Stimulated activated CD8-positive, alpha-beta memory T cell treated with anti-CD3 and anti-CD28 coated beads, Interleukin-15, amount 100 ng/mL, for 24 hours (primary cell): Measurements from ENCODE around the gene CLASP1.
"Not testable (repeated sequence)": the region's sequence is repeated elsewhere in the genome, so short reads cannot be mapped to it uniquely, and the experiment has no call there.

Experiments
- DNase-seq: peaks from one replicate; pipeline ENCODE4 v3.0.0-alpha.2; 2020; ENCODE audit warnings: low read depth

CLASP1 gene

DNA sequence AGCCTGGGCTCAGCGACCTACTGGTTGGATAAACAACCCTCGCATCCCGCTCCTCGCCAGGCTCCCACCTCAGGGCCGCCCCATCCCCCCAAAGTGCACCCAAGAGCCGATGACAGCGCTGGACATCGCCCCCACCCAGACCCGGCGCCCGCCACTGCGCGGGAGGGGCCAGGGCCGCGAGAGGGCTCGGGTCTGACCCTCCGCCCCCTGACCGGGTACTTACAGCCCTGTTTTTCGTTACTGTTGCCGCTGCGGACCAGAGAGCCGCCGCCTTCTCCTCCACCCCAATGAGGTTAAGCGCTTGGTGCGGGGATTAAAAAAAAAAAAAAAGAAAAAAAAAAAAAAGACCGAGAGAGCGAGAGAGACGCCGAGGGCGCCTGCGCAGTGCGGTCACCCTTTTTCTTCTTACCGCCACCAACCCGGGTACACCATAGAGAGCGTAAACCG lies at the start of gene CLASP1:
TSS of gene CLASP1 (minus strand) at position 314 of the 447 bp plus-strand sequence. CDS start 43,567 bp downstream, outside the sequence.
- DNase-seq, result no peak

DNA sequence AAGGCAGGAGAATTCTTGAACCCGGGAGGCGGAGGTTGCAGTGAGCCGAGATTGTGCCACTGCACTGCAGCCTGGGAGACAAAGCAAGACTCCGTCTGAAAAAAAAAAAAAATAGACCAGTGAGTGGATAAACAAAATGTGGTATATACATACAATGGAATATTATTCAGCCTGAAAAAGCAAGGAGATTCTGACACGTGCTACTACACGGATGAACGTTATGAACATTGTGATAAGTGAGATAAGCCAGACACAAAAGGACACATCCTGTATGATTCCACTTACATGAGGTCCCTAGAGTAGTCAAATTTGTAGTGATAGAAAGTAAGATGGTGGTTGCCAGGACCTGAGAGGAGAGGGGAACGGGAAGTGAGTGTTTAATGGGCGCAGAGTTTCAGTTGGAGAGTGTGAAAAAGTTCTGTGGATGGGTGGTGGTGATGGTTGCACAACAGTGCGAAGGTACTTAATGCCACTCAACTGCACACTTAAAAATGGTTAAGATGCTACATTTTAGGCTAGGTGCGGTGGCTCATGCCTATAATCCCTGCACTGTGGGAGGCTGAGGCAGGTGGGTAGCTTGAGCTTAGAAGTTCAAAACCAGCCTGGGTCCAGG lies 49.2 kb upstream of the CLASP1 start:
- DNase-seq, result no peak

DNA sequence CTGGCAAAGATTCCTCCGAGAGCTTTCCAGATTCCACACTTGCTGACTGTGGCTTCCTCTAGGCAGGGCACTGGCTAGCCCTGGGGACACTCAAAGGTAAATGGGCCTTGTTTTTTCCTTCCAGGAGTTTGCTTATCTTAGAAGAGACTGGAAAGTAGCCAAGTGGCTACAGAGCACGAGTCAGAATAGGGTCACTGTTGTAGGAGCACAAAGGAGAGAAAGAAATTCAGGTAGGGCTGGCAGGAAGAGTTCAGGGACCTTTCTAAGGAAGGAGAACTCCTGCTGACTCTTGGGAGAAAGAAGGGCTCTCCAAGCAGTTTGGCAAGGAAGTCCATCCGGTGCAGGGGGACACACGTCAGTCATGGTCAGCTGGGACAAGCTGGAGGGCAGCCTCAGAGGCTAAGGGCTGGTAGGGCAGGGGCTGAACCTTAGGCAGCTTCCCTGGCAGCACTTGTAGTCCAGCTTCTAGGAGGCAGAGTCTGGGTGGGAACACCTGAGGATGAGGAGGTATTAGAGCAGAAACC lies 47.9 kb upstream of the CLASP1 start:
- DNase-seq, result no peak

DNA sequence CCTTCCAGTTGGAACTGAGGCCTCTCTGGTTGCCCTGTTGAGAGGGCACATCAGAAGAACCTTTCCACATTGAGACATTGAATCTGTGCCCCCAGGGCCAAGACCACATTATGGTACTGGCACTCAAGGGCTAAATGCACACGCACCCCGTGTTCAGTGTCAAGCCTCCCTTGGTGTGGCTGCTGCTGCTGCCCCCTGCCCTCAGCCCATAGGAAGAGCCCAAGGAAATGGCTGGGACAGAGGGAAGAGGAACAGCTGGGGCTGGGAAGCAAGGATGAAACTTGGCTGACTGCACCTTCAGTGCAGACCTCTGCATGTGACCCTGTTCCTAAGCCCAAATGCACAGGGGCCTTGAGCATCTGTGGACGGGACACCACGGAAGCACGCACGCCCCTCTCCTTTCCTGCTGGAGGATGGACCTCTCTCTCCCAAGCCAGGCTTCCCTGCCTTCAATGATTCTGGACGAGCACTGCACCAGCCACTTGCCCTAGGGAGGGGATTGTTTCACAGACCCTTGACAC lies 47.2 kb upstream of the CLASP1 start:
- DNase-seq, result no peak

DNA sequence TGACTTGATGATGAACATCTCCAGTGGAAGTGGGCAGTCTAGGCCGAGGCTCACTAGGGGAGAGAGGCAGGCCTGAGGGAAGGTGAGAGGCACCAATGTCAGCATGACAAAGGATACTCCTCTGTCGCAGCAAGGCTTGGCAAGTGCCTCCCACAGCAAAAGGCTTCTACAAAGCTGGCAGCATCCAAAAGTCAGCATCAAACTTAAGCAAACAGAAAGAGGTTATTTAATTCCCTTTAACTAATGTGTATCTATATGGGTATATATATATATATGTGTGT lies 45.8 kb upstream of the CLASP1 start:
- no peak for DNase-seq

DNA sequence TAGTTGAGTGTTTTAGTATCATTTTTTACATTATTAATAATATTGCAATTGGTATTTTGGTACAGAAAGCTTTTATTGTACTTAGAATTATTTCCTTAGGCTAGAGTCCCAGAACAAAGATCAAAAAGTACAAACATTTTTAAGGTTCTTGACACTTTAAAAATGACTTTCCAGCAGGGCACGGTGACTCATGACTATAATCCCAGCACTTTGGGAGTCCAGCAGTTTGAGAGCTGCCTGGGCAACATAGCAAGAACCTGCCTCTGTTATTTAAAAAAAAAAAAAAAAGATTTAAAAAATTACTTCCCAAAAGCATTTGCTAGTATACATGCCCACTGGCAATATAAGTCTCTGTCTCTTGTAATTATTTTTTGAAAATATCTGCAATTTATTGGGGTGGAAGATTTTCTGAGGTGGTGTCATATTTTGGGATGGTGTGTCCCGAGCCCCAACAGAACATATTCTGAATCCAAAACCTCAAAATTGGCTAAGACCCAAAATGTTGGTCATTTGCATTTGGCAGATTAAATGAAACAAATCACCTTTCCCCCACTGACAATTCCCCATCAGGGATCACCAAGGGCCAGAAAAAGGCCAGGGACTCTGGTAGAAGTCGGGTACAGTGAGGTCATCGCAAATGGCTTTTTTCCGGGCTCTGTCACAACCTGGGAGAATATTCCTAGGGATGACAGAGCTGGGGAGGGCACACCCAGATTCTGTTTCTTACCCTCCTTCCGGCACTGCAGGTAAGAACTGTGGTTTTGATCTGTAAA lies 45.3 kb upstream of the CLASP1 start:
- DNase-seq, result no peak

DNA sequence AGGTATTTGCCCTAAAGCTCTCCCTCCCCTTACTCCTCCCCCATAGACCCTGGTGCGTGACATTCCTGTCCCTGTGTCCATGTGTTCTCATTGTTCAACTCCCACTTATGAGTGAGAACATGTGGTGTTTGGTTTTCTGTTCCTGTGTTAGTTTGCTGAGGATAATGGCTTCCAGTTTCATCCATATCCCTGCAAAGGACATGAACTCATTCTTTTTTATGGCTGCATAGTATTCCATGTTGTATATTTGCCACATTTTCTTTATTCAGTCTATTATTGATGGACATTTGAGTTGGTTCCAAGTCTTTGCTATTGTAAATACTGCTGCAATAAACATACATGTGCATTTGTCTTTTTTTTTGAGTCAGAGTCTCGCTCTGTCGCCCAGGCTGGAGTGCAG lies 41.3 kb upstream of the CLASP1 start:
- DNase-seq, result not testable (repeated sequence)

DNA sequence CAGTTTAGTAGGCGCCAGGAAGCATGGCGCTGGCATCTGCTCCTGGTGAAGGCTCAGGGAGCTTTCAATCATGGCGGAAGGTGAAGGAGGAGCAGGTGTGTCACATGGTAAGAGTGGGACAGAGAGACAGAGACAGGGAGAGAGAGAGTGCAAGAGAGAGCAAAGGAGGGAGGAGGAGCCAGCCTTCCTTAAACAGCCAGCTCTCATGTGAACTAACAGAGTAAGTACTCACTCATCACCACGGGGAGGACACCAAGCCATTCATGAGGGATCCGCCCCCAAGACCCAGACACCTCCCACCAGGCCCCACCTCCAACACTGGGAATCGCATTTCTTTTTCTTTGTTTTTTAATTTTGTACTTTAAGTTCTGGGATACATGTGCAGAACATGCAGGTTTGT lies 40.8 kb upstream of the CLASP1 start:
- DNase-seq, result no peak

DNA sequence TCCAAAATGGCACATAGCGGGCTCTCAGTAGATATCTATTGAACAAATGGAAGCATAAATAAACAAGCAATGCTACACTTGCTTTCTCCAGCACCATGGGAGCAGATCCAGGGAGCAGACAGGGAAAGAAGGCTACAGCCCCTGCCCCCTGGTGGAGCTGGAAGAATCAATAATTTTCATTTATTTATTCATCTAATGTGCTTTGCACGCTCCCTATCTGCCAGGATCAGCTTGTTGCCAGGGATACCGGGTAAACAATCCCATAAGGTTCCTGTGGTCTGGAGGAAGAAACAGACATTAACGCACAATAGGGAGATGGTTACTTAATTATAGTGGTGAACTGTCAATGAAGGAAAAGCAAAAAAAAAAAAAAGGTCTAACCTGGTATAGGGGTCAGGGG lies 40.1 kb upstream of the CLASP1 start:
- no peak for DNase-seq

DNA sequence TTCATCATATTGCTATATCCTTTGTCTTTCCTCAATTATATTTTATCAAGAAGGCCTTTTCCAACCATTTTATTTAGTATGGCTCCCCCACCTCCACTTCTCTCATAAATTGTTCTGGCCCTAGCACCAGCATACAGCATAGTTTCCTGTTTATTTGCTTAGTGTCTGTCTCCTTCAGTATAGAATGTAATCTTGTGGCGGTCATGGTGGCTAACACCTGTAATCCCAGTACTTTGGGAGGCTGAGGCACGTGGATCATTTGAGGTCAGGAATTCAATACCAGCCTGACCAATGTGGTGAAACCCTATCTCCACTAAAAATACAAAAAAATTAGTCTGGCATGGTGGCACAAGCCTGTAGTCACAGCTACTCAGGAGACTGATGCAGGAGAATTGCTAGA lies 39.6 kb upstream of the CLASP1 start:
- no peak for DNase-seq

DNA sequence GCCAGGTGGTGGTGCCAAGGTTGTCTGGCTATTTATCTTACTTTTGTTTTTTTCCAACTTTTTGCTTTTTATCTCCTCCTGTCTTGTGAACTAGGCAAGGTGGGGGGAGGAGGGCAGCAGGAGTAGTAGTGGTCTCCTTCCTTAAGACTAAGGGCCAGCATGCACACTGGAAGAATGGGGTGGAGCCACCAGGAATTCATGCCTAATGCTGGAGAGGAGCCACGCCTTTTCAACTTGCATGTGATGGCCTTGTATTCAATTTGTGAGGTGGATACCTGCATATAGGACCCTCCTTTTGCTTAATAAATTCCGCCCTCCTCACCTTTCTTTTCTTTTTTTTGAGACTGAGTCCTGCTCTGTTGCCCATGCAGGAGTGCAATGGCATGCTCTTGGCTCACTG lies 37.6 kb upstream of the CLASP1 start:
- no peak for DNase-seq

DNA sequence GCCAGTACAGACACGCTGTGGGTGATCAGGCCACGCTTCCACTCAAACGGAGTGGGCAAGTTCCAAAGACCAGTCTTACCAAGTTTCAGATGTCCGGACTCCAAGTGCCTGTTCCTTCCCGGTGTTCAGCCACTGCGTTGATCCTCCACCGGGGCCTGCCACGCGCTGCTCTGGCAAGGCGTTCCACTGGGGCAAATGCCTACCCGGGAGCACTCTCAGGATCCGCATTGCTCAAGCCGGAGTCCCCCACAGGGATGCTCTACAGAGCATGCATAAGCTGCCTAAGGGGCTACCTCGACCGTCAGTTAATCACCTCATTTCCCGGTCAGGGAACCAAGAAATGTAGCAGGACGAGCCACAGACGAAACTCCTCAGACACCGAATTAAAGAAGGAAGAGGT lies 37.0 kb upstream of the CLASP1 start:
- DNase-seq, result no peak

DNA sequence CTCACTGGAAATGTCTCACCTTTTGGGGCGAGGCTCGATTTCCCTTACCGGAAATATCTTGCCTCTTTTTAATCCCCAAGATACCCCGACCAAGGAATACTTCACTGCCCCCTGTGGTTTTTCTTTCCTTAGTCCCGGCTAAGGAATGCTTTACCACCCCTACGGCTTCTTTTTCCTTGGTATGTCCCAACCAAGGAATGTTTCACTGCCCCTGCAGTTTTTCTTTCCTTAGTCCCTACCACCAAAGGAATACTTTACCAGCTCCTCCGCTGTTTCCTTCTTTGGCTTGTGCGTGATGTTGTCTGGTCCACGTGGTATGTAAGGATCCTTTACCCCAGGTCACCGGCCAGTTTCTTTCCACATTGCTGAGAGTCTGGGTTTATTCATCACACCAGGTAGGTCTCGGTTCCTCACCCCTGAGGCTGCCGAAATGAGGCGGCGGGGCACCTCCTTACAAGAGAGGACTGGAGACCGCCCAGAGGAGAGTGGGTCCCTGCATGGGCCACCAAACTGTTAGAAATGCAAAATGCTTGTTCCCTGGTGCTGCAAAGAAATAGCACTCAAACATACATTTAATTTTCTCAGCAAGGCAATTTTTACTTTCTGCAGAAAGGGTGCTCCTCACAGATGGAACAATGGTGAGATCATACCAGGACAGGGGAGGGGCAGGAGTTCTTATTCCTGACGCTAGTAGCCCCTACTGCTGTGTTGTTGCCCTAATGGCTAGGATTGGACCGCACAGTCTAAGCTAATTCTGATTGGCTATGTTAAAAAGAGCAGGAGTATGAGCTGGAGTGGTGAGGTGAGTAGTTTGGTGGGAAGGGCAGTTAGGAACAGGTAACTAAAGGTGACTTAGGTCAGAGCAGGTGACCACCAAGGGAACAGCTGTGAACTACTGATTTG lies 33.4 kb upstream of the CLASP1 start:
- no peak for DNase-seq

DNA sequence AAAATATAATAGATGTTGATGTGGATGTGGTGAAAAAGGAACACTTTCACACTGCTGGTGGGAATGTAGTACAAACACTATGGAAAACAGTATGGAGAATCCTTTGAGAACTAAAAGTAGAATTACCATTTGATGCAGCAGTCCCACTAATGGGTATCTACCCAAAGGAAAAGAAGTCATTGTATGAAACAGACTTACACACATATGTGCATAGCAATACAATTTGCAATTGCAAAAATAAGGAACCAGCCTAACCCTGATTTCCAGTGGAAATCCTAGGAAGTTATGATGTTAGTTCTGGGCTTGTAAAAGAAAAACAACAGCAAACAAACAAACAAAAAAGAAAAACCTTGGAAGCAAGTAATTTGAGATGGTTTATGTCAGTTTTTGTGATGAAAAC lies 28.6 kb upstream of the CLASP1 start:
- DNase-seq, result no peak

DNA sequence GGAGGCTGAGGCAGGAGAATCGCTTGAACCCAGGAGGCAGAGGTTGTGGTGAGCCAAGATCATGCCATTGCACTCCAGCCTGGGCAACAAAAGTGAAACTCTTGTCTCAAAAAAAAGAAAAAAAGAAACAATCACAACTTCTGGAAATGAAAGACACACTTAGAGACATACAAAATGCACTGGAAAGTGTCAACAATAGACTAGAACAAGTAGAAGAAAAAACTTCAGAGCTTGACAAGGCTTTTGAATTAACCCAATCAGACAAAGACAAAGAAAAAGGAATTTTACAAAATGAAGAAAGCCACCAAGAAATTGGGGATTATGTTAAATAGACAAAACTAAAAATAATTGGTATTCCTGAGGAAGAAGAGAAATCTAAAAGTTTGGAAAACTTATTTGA lies 22.4 kb upstream of the CLASP1 start:
- not testable (repeated sequence) for DNase-seq

DNA sequence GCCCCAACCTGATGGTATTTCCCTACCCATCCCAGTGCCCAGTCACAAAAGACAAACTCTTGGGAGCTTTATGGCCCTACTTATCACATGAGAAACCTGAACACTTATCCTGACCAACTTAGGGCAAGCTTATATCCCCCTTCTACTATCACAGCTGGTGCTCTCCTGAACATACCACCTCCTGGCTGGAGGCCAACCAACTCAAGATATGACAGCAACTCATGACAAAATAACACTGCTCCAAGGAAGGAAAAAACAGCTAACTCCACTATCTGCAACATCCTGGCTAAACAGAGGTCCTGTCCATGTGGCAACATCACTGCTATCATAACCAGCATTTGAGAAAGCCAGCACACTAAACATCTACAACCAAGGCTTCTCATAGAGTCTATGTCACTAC lies 20.9 kb upstream of the CLASP1 start:
- no peak for DNase-seq

DNA sequence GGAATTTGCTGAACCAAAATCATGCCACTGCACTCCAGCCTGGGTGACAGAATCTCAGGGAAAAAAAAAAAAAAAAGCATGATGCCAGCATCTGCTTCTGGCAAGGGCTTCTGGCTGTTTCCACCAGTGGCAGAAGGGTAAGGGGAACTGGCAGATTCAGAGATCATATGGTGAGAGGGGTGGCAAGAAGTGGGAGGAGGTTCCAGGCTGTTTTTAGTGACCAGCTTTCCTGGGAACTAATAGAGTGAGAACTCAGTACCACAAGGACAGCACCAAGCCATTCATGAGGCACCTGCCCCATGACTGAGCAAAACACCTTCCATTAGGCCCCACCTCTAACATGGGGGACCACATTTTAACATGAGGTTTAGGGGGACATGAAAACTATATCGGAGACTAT lies 18.4 kb upstream of the CLASP1 start:
- DNase-seq, result no peak

DNA sequence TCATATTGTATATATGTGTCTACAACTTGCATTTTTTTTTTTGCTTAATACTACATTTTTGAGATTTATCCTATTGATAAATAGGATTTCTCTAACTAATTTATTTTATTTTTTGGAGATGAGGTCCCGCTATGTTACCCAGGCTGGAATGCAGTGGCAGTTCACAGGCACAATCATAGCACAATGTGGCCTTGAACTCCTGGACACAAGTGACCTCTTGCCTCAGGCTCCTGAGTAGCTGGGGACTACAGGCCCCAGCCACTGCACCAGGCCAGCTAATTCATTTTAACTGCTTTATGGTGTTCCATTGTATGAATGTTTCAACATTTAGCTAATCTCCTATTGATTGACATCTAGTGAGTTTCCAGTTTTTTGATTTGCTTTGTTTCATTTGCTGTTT lies 16.8 kb upstream of the CLASP1 start:
- DNase-seq, result no peak

DNA sequence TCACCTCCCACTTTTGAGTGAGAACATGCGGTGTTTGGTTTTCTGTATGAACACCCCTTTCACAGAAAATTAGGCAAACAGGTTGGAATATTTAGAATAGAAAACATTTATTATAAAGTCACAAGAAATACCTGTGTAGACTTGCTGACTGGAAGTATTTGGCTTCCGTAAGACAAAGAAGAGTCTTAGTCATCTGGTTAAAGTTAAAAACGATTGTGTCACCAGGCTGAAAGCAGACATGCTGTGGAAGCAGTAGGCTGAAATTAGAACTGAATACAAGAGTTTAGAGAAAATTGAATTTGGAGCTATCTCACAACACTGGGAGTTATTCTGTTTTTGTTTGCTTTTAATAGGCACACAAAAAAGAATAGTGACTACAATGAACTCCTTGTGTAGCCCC lies 16.2 kb upstream of the CLASP1 start:
- no peak for DNase-seq

DNA sequence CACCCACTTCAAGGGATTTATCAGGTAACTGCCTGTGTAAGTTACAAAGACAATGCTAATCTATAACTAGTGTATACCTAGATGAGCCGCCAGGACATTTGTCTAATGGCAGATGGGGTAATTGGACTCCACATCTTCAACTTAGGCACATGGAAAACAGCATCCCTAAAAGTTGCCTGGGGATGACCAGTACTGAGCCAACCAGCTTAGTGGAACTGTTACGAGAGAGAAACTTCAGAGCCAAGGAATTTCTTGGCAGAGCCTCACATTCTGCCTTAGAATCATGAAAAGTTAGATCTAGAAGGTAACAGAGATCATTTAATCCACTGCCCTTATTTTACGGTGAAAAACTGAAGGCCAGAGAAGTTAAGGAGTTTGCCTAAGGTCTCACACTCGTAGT lies 15.5 kb upstream of the CLASP1 start:
- no peak for DNase-seq

DNA sequence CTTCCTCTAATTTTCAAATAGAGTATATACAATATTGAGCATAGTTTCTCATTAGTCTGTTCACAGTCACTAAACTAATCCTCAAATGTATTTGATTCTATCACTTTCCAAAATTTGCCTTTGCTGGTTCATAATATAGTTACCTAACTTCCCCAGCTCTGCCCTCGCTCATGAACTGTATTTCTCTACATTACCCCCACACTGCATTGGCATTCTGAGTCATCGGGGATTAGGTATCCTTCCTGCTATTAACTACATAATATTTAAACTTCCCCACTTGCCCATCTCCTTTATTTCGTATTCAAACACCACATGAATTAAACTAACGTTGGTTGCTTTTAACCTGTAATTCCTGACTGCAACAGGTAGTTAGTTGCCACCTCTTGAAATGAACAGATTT lies 14.8 kb upstream of the CLASP1 start:
- DNase-seq, result no peak

DNA sequence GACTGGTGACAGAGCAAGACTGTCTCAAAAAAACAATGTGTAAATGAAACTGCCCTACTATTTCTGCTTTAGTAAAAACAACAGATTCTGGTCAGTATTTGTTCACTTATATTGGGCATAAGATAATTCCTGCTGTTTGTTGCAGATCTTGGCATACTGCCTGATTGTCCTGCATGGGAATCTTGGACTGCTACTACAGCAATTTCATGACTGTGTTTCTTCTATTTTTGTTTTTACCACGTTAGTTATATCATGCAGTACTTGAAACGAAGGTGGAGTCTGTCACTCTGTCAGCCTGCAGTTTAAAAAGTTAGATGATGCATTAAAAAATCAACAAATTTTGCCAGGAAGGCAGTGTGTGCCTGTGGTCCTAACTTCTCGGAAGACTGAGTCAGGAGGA lies 14.2 kb upstream of the CLASP1 start:
- DNase-seq, result no peak

DNA sequence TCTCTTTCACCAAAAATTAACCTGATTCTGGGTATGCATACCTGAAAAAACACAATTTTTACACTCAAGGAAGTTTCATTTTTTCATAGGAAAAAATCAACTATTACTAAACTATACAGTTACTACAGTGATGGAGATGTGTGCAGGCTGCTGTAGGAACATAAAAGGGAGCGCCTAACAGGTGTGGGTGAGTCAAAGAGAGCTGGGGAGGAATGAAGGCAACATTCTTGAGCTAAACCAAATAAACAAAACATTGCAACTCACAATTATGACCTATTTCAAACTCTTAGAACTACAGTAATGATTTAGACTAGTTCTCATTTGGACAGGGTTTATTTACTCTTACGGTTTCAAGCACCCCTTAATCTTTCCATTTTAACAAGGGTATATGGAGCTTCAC lies 13.4 kb upstream of the CLASP1 start:
- DNase-seq, result no peak
